ENCODE results near the gene PIP4K2C.

DNA sequence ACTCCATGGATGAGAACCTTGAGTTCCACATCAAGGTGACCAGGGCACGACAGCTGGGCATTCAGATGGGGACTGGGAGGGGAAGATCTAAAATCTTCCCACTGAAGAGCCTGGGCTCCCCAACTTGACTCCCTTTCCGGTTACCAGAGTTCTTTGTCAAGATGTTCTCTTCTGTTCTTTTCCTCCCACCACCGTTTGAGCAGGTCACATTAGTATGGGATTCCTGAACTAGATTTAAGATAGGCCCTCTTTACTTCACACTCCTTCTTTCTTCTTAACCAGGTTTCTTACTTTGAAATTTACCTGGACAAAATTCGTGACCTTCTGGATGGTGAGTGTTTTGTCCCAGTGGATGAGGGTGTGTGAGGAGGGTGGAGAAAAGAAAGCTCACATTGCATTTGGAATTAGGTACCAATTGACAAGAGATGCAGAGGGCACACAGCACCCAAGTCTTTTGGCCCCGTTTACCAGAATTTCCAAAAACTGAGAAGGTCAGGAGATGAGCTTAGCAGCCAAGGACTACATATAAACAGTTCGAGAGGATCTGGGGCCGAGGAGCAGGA, 26.7 kb upstream of the PIP4K2C start:
- TF ChIP-seq GATA3 (IDR thresholded peaks at IDR 0.05; ENCODE audit: low read depth, low read length), result no peak
- TF ChIP-seq GATA2 (IDR thresholded peaks at IDR 0.05; ENCODE audit: low read depth, low read length), result no peak

Measured in SH-SY5Y (cell line).